Mononuclear cell (primary cell): ENCODE measurements around the gene APOBEC2. TPM values are rescaled to one million over a fixed set of nuclear protein-coding genes. Genes with fewer than 3 reads are reported as not detected.
A peak's percentile ranks its signal among the peaks of the same experiment; 100 is the strongest.

ENCODE experiments used
- H3K27me3 ChIP-seq: 2 replicates; pipeline ENCODE4 v1.6.0; 2011; ENCODE audit warnings: low read length, control low read depth; ENCODE audit not compliant: insufficient read depth
- H3K4me1 ChIP-seq: 2 replicates; pipeline ENCODE4 v1.5.1; 2011; ENCODE audit warnings: mild to moderate bottlenecking, low read length, control low read depth; ENCODE audit not compliant: insufficient read depth
- H3K4me3 ChIP-seq: 2 replicates; pipeline ENCODE4 v1.5.1; 2011; ENCODE audit warnings: mild to moderate bottlenecking, low read length, moderate library complexity
- H3K9me3 ChIP-seq: 2 replicates; pipeline ENCODE4 v1.5.1; 2011; ENCODE audit warnings: low read depth, mild to moderate bottlenecking, control low read depth, low read length
- total RNA-seq: library from RNA; depleted of rRNA; stranded (reverse); fragments of >200 nt; gene quantifications from one replicate; pipeline ENCODE4 v1.2.3, GENCODE V29; 2012

APOBEC2 gene
- total RNA-seq, 1 donor: not detected

- H3K4me3 ChIP-seq: no peak overlapping the region
- H3K27me3 ChIP-seq: no peaks in the 10 kb centered on the region
- H3K4me1 ChIP-seq: peaks cover 4% of the 10 kb centered on the region
- H3K9me3 ChIP-seq: no peaks in the 10 kb centered on the region
These were observed 9.1 kb downstream of the APOBEC2 start for GRCh38 chr6:41062056-41062455.

DNA sequence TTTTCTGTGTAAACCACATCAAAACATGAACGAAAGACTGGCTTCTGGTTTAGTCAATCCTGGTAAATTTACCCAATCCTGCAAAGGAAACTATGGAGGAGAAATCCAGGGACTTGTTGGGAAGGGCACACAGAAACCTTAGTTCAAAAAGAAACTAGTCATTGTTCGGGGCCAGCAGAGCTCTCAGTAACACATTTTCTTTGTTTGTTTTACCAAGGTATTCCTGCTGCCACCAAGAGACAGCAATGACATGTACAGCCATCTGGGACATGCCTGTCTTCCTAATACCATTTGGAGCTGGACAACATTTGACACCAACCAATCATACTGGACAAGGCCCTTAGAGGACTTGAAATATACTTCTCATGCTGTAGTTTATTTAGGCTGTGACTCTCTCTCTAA is 10.9 kb downstream of the APOBEC2 start:
- H3K4me1 ChIP-seq: no peaks in the 10 kb centered on the region
- no peaks in the 10 kb centered on the region for H3K9me3 ChIP-seq
- no peaks in the 10 kb centered on the region for H3K27me3 ChIP-seq
- no peak overlapping the region for H3K4me3 ChIP-seq

- Histone ChIP-seq H3K4me1 (no peaks in the 10 kb centered on the region), H3K4me3 (no peak overlapping the region), H3K27me3 (no peaks in the 10 kb centered on the region), H3K9me3 (no peaks in the 10 kb centered on the region)
These were observed 11.8 kb downstream of the APOBEC2 start for GRCh38 chr6:41064841-41065240.

GRCh38 chr6:41065550-41066026 is 12.6 kb downstream of the APOBEC2 start:
- Histone ChIP-seq H3K4me3 (no peak overlapping the region), H3K27me3 (no peaks in the 10 kb centered on the region), H3K4me1 (peaks cover 1% of the 10 kb centered on the region), H3K9me3 (no peaks in the 10 kb centered on the region)

DNA sequence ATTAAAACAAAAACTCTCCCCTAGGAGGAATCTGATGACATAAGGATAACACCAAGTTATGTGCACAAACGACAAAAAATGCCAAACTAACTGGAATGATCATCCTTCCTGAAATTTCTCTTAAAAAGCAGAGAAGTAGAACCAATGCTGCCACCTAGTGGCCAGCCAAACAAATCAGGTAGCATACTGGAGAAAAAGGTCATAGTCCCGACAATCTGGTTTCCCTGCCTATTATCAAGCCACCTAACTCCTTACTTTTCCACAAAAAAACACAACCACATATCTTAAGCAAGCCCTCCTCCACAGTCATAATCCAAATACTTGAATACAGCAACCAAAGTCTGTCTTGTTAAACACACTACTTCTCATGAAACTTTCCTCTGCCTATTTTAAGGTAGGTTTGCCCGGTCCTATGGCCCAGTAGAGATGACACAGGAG is 13.9 kb downstream of the APOBEC2 start:
- Histone ChIP-seq H3K4me1 (peaks cover 9% of the 10 kb centered on the region), H3K27me3 (no peaks in the 10 kb centered on the region), H3K4me3 (no peak overlapping the region), H3K9me3 (no peaks in the 10 kb centered on the region)

DNA sequence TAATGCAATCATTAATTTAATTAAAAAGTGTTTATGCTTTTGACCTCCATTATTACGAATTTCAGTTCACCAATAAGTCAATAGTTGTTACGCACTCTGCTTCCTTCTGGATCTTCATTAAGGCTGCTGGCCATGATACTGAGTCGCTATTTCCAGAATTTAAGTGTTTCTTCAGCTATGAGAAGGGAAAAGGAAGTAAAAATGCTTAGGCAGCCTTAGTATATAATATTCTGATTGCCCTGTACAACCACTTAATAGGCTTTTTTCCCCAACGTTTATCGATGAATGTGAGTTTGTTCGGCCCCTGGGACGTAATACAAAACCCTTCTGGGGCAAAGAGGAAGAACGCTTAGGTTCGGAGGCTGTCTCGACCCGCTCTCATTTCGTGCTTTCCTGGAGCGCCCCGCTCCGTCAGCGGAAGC is 18.5 kb downstream of the APOBEC2 start:
- Histone ChIP-seq H3K9me3 (no peaks in the 10 kb centered on the region), H3K4me1 (peaks cover 30% of the 10 kb centered on the region), H3K27me3 (no peaks in the 10 kb centered on the region), H3K4me3 (peak overlapping the region; percentile 91)

DNA sequence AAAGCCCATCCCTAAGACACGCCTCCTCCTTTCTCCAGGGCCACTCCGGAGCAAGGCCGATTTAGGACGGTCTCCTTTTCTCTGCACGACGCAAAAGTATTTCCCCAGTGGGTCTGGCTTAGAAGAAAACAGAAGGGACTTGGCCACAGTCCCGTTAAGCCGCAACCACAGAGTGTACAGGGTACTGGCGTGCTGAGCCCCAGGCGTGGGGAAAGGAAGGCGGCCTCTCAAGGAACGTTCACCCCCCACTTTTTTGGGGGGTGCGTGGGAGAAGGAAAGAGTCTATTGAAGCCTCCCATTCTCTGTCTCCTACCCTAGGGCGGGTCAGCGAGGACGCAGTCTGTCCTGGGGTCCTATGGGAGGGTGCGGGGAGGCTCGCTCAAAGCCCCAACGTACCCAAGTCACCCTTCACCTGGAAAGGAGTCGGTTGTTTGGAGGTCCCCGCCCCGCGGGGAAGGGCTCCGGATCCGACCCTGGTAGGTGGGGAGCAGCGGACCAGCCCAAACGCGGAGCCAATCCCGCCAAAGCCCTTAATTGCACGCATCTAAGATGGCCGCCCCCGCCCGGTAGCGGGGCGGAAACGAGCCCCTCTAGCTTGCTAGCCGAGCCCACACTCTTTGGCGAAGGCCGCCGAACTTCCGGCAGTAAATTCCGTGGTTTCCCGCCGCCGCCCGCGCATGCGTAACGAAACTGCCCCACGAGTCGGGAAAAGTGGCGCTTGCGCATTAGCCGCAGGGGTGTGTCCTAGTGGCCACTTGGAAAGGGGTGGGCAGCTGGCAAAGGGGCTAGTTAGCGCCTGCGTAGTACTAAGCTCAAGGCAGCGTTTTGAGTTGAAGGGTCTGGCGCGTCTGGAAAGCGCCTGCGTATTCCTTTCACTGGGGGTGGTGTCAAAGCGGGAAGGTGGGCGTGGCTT is 19.2 kb downstream of the APOBEC2 start, which contains the start of gene OARD1:
Gene OARD1 (minus strand): TSS at position 434 of the 913 bp plus-strand sequence. CDS start 722 bp downstream, outside the sequence.
- H3K4me1 ChIP-seq: peaks cover 30% of the 10 kb centered on the region
- peak within 1 kb of the TSS; percentile 91 for H3K4me3 ChIP-seq
- no peaks in the 10 kb centered on the region for H3K9me3 ChIP-seq
- no peaks in the 10 kb centered on the region for H3K27me3 ChIP-seq

DNA sequence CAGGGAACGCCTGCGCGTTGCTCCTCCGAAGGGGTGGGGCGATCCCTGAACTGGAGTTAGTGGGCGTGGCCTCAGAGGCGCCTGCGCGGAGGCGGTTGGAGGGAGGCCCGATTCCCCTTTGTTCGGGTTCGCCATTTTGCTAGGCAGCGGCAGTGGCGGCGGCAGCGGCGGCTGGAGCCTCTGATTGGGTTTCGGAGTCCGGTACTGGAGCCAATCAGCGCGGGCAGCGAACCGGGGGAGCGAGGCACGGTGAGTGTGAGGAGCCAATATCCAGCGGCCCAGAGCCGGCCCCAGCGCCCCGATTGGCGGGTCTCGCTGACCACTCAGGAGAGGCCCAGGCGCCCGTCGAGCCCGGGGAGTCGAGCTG is 19.8 kb downstream of the APOBEC2 start, which contains the start of gene NFYA:
Gene NFYA (plus strand): TSS at position 139 of the 367 bp plus-strand sequence. CDS start 6,116 bp downstream, outside the sequence.
- no peaks in the 10 kb centered on the region for H3K27me3 ChIP-seq
- H3K4me3 ChIP-seq: peak within 1 kb of the TSS; percentile 91
- no peaks in the 10 kb centered on the region for H3K9me3 ChIP-seq
- peaks cover 30% of the 10 kb centered on the region for H3K4me1 ChIP-seq

DNA sequence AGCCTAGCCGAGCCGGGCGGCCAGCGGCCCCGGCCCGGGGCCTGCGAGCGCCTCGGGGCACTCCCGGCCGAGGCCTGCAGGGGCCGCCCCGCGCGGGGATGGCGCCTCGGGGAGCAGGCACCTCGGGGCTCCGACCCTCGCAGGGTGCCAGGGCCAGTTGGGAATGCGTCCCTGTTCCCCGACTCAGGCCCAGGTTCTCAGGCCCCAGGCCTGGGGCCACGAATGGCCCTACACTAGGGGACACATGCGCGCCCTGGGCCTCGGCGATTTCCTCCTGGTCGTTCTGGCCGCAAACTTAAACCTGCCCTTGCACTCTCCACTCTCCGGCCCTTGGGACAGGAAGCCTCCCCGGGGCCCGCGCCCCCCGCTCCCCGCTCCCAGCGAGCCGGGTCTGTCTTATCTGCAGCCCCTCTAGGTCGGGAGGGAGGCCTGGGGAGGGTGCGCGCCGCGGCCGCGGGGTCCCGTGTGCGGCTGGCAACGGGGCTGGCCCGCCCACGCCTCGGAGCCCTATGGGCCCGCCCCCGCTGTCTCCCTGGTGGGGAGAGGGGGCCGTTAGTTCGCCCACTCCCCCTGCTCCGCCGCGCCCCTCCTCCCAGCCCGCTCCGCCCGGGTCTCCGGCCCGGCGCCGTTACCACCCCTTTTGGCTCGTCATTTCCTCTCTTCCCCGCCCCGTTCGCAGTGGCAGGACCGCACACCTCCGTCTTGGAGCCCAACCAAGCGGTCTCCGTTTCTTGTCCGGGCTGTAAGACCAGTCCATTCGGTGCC is 20.4 kb downstream of the APOBEC2 start:
- Histone ChIP-seq H3K4me3 (peak overlapping the region; percentile 91), H3K27me3 (no peaks in the 10 kb centered on the region), H3K4me1 (peaks cover 30% of the 10 kb centered on the region), H3K9me3 (no peaks in the 10 kb centered on the region)

- peaks cover 30% of the 10 kb centered on the region for H3K4me1 ChIP-seq
- H3K9me3 ChIP-seq: no peaks in the 10 kb centered on the region
- H3K4me3 ChIP-seq: peak overlapping the region; percentile 91
- H3K27me3 ChIP-seq: no peaks in the 10 kb centered on the region
These were observed 21.1 kb downstream of the APOBEC2 start for GRCh38 chr6:41073968-41074691.

GRCh38 chr6:41074692-41075436 is 21.9 kb downstream of the APOBEC2 start:
- Histone ChIP-seq H3K4me1 (peaks cover 32% of the 10 kb centered on the region), H3K4me3 (no peak overlapping the region)

DNA sequence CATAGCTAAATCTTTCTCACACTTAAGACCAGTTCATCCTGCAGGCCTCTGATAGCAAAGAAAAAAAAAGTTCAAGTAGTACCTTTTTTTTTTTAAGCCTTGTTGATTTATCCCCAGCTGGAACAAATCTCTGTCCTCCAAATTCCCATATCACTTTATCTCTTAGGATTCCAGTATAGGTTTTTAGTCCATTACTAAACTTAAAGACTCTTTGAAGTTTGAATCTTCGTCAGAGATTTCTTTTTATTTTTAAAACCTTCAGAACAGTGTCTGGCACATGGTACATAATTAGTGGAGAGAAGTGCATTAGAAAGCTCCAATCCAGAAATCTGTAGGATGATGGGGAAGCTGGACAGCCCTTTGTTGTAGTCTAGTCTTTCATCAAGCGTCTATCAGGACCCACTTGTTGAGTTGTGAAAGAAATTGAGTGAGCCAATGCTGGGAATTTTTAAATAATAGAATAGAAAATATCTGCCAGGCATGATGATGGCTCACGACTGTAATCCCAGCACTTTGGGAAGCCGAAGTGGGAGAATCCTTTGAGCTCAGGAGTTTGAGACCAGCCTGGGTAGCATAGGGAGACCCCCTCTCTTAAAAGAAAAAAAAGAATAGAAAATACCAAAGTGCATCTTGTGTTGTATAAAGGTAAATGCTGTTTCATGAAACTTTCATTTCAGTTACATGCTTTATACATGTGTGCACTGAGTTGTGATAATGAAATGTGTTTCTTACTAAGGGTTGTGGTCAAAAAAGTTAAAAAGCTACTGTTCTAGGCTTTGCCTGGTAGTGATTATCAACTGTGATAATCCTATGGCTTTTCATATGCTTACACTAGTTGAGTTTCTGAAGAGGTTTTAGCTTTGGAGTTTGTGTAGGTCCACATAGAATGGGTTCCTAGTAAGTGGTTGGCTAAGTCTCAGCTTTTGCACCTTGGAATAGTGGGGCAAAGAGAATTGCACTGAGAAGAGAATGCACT is 22.9 kb downstream of the APOBEC2 start:
- H3K4me3 ChIP-seq: no peak overlapping the region
- H3K9me3 ChIP-seq: no peaks in the 10 kb centered on the region
- no peaks in the 10 kb centered on the region for H3K27me3 ChIP-seq
- peaks cover 38% of the 10 kb centered on the region for H3K4me1 ChIP-seq

More at GRCh38 chr6:41074692-41075436, 21.9 kb downstream of the APOBEC2 start:
- H3K9me3 ChIP-seq: no peaks in the 10 kb centered on the region
- no peaks in the 10 kb centered on the region for H3K27me3 ChIP-seq

GRCh38 chr6:41077536-41077935 is 24.5 kb downstream of the APOBEC2 start:
- Histone ChIP-seq H3K27me3 (no peaks in the 10 kb centered on the region), H3K4me1 (peaks cover 38% of the 10 kb centered on the region), H3K4me3 (no peak overlapping the region), H3K9me3 (no peaks in the 10 kb centered on the region)
